SU-DHL-6 (cell line): ENCODE results near the gene MFSD6.

Experiments used
- H2AFZ ChIP-seq: fragments of 200-600 bp; sonication (generic); 2 replicates; pipeline ENCODE4 v1.6.1; 2014; ENCODE audit warnings: low read depth, mild to moderate bottlenecking, moderate library complexity, mixed read lengths, antibody characterized with exemption, low read length; ENCODE audit not compliant: severe bottlenecking
- H3F3A ChIP-seq: fragments of 200-600 bp; shearing (Covaris generic); 2 replicates; pipeline ENCODE4 v1.6.0; 2016; ENCODE audit warnings: antibody characterized with exemption, mild to moderate bottlenecking; ENCODE audit not compliant: insufficient read depth
- H3K27ac ChIP-seq: fragments of 200-600 bp; sonication (generic); 2 replicates; pipeline ENCODE4 v1.5.1; 2016; ENCODE audit warnings: low read depth, mild to moderate bottlenecking, low read length, moderate library complexity, mixed read lengths
- H3K27me3 ChIP-seq: fragments of 200-600 bp; sonication (generic), shearing (Covaris generic); 2 replicates; pipeline ENCODE4 v1.6.0; 2014; ENCODE audit warnings: mild to moderate bottlenecking, low read length
- H3K36me3 ChIP-seq: fragments of 200-600 bp; sonication (generic); 2 replicates; pipeline ENCODE4 v1.6.1; 2014; ENCODE audit warnings: mild to moderate bottlenecking, low read length, mixed read lengths
- H3K4me2 ChIP-seq: fragments of 300-600, 200-600 bp; shearing (Covaris generic), sonication (generic); 2 replicates; pipeline ENCODE4 v1.6.0; 2014; ENCODE audit warnings: low read length, low read depth, mild to moderate bottlenecking; ENCODE audit not compliant: poor library complexity, severe bottlenecking
- H3K4me3 ChIP-seq: fragments of 200-600 bp; sonication (generic); 2 replicates; pipeline ENCODE4 v1.5.1; 2014; ENCODE audit warnings: antibody characterized with exemption, low read length, mild to moderate bottlenecking, mixed read lengths; ENCODE audit not compliant: insufficient read depth, poor library complexity, severe bottlenecking
- H3K79me2 ChIP-seq: fragments of 200-600 bp; sonication (generic); 2 replicates; pipeline ENCODE4 v1.6.1; 2014; ENCODE audit warnings: mild to moderate bottlenecking, low read length, moderate library complexity; ENCODE audit not compliant: insufficient read depth
- H3K9ac ChIP-seq: fragments of 200-600 bp; sonication (generic); 2 replicates; pipeline ENCODE4 v1.7.0; 2014; ENCODE audit warnings: mild to moderate bottlenecking, low read length
- H3K9me2 ChIP-seq: fragments of 200-600 bp; sonication (generic); replicated peaks from 2 replicates; pipeline ENCODE4 v1.6.1; 2014; ENCODE audit warnings: low read length; ENCODE audit not compliant: insufficient read depth
- H3K9me3 ChIP-seq: fragments of 200-600 bp; sonication (generic); 2 replicates; pipeline ENCODE4 v1.6.1; 2014; ENCODE audit warnings: low read length, mixed read lengths; ENCODE audit not compliant: insufficient read depth
- H4K20me1 ChIP-seq: fragments of 200-600 bp; sonication (generic); 2 replicates; pipeline ENCODE4 v1.6.1; 2014; ENCODE audit warnings: low read depth, mild to moderate bottlenecking, antibody characterized with exemption, low read length, moderate library complexity, mixed read lengths
- EZH2phosphoT487 ChIP-seq: fragments of 200-600 bp; sonication (generic), shearing (Covaris generic); conservative IDR thresholded peaks from 2 replicates; pipeline ENCODE4 v1.6.1; 2018; ENCODE audit warnings: mild to moderate bottlenecking, antibody characterized with exemption, low read length, moderate library complexity, mixed read lengths
- TF ChIP-seq, protein P1 (sequence below): fragments of 200-600 bp; sonication (generic); IDR thresholded peaks from one replicate; pipeline ENCODE4 v1.5.1; 2017; ENCODE audit warnings: antibody characterized with exemption, mild to moderate bottlenecking, low read length, moderate library complexity; ENCODE audit not compliant: insufficient read depth, poor library complexity, severe bottlenecking

The MFSD6 gene

DNA sequence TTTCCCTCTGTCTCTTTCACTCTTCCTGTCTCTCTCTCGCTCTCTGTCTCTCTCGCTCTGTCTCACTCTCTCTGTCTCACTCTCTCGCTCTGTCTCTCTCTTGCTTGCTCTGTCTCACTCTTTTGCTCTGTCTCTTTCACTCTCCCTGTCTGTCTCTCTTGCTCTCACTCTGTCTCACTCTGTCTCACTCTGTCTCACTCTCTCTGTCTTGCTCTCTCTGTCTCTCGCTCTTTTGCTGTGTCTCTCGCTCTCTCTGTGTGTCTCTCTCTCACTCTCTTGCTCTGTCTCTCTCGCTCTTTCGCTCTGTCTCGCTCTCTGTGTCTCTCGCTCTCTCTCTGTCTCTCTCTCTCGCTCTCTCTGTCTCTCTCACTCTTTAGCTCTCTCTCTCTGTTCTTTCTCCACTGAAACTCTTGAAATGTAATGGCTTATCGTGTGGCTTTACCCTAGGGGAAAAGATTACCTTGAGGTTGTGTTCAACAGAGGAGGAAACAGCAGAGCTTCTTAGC is 41.9 kb upstream of the MFSD6 start:
- Histone ChIP-seq H3K36me3 (no peaks in the 10 kb centered on the region), H3F3A (no peaks in the 10 kb centered on the region)

DNA sequence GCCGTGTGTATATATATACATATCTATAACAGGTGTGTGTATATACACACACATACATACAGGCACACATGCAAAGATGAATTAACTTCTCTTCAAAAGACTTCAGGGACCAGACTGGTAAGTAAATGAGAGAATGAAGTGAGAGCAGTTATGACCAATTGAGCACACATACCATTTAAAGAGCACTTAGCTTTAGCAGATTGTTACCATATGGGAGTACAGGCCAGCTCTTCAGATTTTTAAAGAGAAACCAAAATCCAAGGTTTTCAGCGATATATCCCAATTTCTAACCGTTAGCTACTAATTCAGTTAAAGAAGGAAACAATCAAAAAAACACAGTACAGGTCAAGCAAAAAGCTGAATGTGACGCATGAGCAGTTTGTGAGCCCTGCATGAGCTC is 41.1 kb upstream of the MFSD6 start:
- no peak overlapping the region for H3K4me2 ChIP-seq
- H3K27me3 ChIP-seq = no peaks in the 10 kb centered on the region
- no peaks in the 10 kb centered on the region for H4K20me1 ChIP-seq
- no peaks in the 10 kb centered on the region for H3K36me3 ChIP-seq
- no peaks in the 10 kb centered on the region for H3F3A ChIP-seq
- no peak overlapping the region for H2AFZ ChIP-seq
- no peaks in the 10 kb centered on the region for H3K9me3 ChIP-seq
- H3K9me2 ChIP-seq = no peaks in the 10 kb centered on the region
- H3K4me3 ChIP-seq = no peak overlapping the region
- TF ChIP-seq, protein P1, sequence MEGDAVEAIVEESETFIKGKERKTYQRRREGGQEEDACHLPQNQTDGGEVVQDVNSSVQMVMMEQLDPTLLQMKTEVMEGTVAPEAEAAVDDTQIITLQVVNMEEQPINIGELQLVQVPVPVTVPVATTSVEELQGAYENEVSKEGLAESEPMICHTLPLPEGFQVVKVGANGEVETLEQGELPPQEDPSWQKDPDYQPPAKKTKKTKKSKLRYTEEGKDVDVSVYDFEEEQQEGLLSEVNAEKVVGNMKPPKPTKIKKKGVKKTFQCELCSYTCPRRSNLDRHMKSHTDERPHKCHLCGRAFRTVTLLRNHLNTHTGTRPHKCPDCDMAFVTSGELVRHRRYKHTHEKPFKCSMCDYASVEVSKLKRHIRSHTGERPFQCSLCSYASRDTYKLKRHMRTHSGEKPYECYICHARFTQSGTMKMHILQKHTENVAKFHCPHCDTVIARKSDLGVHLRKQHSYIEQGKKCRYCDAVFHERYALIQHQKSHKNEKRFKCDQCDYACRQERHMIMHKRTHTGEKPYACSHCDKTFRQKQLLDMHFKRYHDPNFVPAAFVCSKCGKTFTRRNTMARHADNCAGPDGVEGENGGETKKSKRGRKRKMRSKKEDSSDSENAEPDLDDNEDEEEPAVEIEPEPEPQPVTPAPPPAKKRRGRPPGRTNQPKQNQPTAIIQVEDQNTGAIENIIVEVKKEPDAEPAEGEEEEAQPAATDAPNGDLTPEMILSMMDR = no peak
- TF ChIP-seq EZH2phosphoT487 = no peak
- no peak overlapping the region for H3K27ac ChIP-seq
- H3K79me2 ChIP-seq = no peaks in the 10 kb centered on the region
- no peak overlapping the region for H3K9ac ChIP-seq

More for the DNA sequence above, 41.9 kb upstream of the MFSD6 start:
- TF ChIP-seq, protein P1 = no peak
- TF ChIP-seq EZH2phosphoT487 = no peak
- Histone ChIP-seq H3K27ac (no peak overlapping the region), H2AFZ (no peak overlapping the region), H3K9me2 (no peaks in the 10 kb centered on the region), H3K9ac (no peak overlapping the region), H3K9me3 (no peaks in the 10 kb centered on the region), H3K79me2 (no peaks in the 10 kb centered on the region), H3K4me2 (no peak overlapping the region), H4K20me1 (no peaks in the 10 kb centered on the region), H3K4me3 (no peak overlapping the region), H3K27me3 (no peaks in the 10 kb centered on the region)

- H3K36me3 ChIP-seq = no peaks in the 10 kb centered on the region
- H3K27ac ChIP-seq = no peak overlapping the region
- no peaks in the 10 kb centered on the region for H3K9me2 ChIP-seq
- H3K79me2 ChIP-seq = no peaks in the 10 kb centered on the region
- H3K9ac ChIP-seq = no peak overlapping the region
- no peaks in the 10 kb centered on the region for H3F3A ChIP-seq
- no peaks in the 10 kb centered on the region for H3K9me3 ChIP-seq
- H3K4me3 ChIP-seq = no peak overlapping the region
- H3K4me2 ChIP-seq = no peak overlapping the region
- no peak overlapping the region for H2AFZ ChIP-seq
- no peaks in the 10 kb centered on the region for H4K20me1 ChIP-seq
- TF ChIP-seq EZH2phosphoT487 = no peak
- TF ChIP-seq, protein P1 = no peak
- H3K27me3 ChIP-seq = no peaks in the 10 kb centered on the region
These were observed 38.5 kb upstream of the MFSD6 start for GRCh38 chr2:190369635-190370034.
